Retinal pigment epithelial cell (primary cell): ENCODE data around the gene IL16.
"Not testable (repeated sequence)": the region's sequence is repeated elsewhere in the genome, so short reads cannot be mapped to it uniquely, and the experiment has no call there.

Source experiments
- DNase-seq: peaks from one replicate; pipeline ENCODE4 v3.0.0-alpha.2; 2010; ENCODE audit warnings: low read depth
- H3K4me3 ChIP-seq: 2 replicates; pipeline ENCODE4 v1.5.1; 2011; ENCODE audit warnings: mild to moderate bottlenecking, low read length, control low read depth, moderate library complexity
- CTCF ChIP-seq: conservative IDR thresholded peaks from 2 replicates; pipeline ENCODE4 v1.5.1; 2011; ENCODE audit warnings: low read depth, low read length, control low read depth, inconsistent platforms

IL16 gene

GRCh38 chr15:81206018-81206417 lies 9.3 kb downstream of the IL16 start:
- no peak for DNase-seq
- TF ChIP-seq CTCF = no peak
- H3K4me3 ChIP-seq = no peak overlapping the region

GRCh38 chr15:81207987-81208386 lies 11.3 kb downstream of the IL16 start:
- H3K4me3 ChIP-seq, DNase-seq: not testable (repeated sequence)

GRCh38 chr15:81209635-81210034 lies 13.0 kb downstream of the IL16 start:
- no peak for TF ChIP-seq CTCF
- H3K4me3 ChIP-seq = no peak overlapping the region
- DNase-seq = no peak

DNA sequence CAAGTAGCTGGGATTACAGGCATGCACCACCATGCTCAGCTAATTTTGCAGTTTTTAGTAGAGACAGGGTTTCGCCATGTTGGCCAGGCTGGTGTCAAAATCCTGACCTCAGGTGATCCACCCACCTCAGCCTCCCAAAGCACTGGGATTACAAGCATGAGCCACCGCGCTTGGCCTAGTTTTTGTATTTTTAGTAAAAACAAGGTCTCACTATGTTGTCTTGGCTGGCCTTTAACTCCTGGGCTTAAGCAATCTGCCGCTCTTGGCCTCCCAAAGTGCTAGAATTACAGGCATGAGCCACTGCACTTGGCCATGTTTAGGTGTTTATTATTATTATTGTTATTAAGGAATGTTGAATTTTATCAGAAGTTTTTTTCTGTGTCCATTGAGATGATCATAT lies 14.7 kb downstream of the IL16 start:
- no peak for TF ChIP-seq CTCF
- H3K4me3 ChIP-seq = no peak overlapping the region
- no peak for DNase-seq

DNA sequence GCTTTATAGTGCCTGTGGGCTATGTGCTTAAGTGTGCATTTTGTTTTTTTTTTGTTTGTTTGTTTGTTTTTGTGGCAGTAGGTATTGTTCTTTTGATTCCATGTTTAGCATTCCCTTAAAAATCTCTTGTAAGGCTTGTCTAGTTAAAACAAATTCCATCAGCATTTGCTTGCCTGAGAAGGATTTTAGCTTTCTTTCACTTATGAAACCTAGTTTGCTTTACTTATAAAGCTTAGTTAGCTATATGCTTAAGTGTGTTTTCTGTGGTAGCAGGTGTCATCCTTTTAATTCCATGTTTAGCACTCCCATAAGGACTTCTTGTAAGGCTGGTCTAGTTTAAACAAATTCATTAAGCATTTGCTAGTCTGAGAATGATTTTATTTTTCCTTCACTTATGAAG lies 17.3 kb downstream of the IL16 start:
- DNase-seq = no peak
- no peak for TF ChIP-seq CTCF
- H3K4me3 ChIP-seq = no peak overlapping the region

GRCh38 chr15:81215531-81215930 lies 18.9 kb downstream of the IL16 start:
- TF ChIP-seq CTCF = no peak
- no peak overlapping the region for H3K4me3 ChIP-seq
- no peak for DNase-seq

DNA sequence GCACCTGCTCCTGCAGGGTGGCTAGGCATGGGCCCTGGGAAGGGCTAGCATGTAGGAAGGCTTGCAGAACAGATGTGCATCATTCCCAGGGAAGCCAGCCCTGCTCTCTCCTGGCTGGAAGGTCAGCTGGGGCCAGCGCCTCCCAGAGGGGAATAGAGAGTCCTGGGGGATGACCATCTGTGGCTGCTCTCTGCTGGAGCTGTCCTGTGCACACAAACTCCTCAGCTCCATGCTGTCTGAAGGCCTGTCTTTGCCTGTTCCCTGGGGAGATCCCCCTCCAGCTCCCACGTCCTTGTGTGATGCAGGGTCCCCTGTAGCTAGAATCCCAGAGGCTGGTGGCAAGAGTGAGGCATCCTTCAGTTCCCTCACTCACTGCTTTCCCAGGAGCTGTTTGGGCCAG lies 19.3 kb downstream of the IL16 start:
- TF ChIP-seq CTCF = no peak

DNA sequence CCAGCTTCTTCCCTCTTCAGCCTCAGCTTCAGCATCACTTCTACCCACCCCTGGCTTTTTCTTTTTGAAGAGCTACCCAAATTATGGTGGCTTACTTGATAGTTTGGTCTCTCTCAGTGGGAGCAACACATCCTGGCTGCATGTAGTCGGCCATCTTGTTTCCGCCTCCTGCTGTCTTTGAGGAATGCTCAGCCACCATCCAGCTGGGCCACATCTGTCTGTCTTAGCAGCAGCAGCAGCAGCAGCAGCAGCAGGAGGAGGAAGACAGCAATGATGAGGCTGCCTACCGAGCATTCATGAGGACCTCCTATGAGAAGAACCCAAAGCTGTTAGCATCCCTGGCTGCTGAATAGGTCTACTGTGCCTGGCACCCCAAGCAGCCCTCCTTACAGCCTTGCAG lies 19.7 kb downstream of the IL16 start:
- DNase-seq = no peak
- H3K4me3 ChIP-seq = no peak overlapping the region
- TF ChIP-seq CTCF = no peak

More for the DNA sequence above, 19.3 kb downstream of the IL16 start:
- DNase-seq = no peak
- no peak overlapping the region for H3K4me3 ChIP-seq
